H9 (cell line): ENCODE data around the gene KIF16B. TPM values are rescaled to one million over a fixed set of nuclear protein-coding genes. Genes with fewer than 3 reads are reported as not detected.

ENCODE experiments used
- DNase-seq: peaks from one replicate; pipeline ENCODE4 v3.0.0-alpha.2; 2017
- H2AFZ ChIP-seq: one replicate; pipeline ENCODE4 v1.6.1; 2013; ENCODE audit warnings: mild to moderate bottlenecking, low read length, control low read depth, moderate library complexity
- H2AK5ac ChIP-seq: 2 replicates; pipeline ENCODE4 v1.6.1; 2013; ENCODE audit warnings: low read length, control low read depth, mixed read lengths; ENCODE audit not compliant: insufficient read length
- H2BK120ac ChIP-seq: one replicate; pipeline ENCODE4 v1.6.1; 2013; ENCODE audit warnings: low read depth, mild to moderate bottlenecking, low read length, control low read depth, inconsistent platforms; ENCODE audit not compliant: poor library complexity, severe bottlenecking
- H2BK12ac ChIP-seq: 2 replicates; pipeline ENCODE4 v1.6.1; 2013; ENCODE audit warnings: low read length, control low read depth, mixed read lengths, low read depth; ENCODE audit not compliant: insufficient read length
- H2BK15ac ChIP-seq: 2 replicates; pipeline ENCODE4 v1.6.1; 2013; ENCODE audit warnings: low read depth, low read length, control low read depth
- H2BK20ac ChIP-seq: one replicate; pipeline ENCODE4 v1.6.1; 2013; ENCODE audit warnings: low read depth, mild to moderate bottlenecking, low read length, control low read depth, inconsistent platforms; ENCODE audit not compliant: poor library complexity, severe bottlenecking
- H2BK5ac ChIP-seq: 2 replicates; pipeline ENCODE4 v1.6.1; 2013; ENCODE audit warnings: low read length, control low read depth, mixed read lengths; ENCODE audit not compliant: insufficient read length
- H3K14ac ChIP-seq: 2 replicates; pipeline ENCODE4 v1.6.1; 2013; ENCODE audit warnings: low read length, control low read depth; ENCODE audit not compliant: insufficient read depth
- H3K18ac ChIP-seq: 2 replicates; pipeline ENCODE4 v1.6.1; 2013; ENCODE audit warnings: low read depth, mild to moderate bottlenecking, mixed read lengths, low read length, control low read depth; ENCODE audit not compliant: insufficient read length
- H3K23ac ChIP-seq: 2 replicates; pipeline ENCODE4 v1.6.1; 2013; ENCODE audit warnings: low read length, control low read depth, mixed read lengths, low read depth; ENCODE audit not compliant: insufficient read length
- H3K23me2 ChIP-seq: 2 replicates; pipeline ENCODE4 v1.6.1; 2013; ENCODE audit warnings: low read depth, mild to moderate bottlenecking, mixed read lengths, low read length, control low read depth; ENCODE audit not compliant: insufficient read length, poor library complexity, severe bottlenecking
- H3K27ac ChIP-seq: 2 replicates; pipeline ENCODE4 v1.5.1; 2013; ENCODE audit warnings: low read length, control low read depth, mixed read lengths, low read depth; ENCODE audit not compliant: insufficient read length
- H3K27me3 ChIP-seq: 2 replicates; pipeline ENCODE4 v1.6.1; 2013; ENCODE audit warnings: low read length, control low read depth, inconsistent platforms; ENCODE audit not compliant: insufficient read depth
- H3K4ac ChIP-seq: 2 replicates; pipeline ENCODE4 v1.6.1; 2013; ENCODE audit warnings: low read depth, mild to moderate bottlenecking, control low read depth, inconsistent platforms, low read length, moderate library complexity
- H3K4me1 ChIP-seq: 2 replicates; pipeline ENCODE4 v1.6.1; 2013; ENCODE audit warnings: low read length, control low read depth, inconsistent platforms; ENCODE audit not compliant: insufficient read depth
- H3K4me2 ChIP-seq: 2 replicates; pipeline ENCODE4 v1.6.1; 2013; ENCODE audit warnings: low read length, control low read depth, mixed read lengths; ENCODE audit not compliant: insufficient read length, insufficient read depth
- H3K56ac ChIP-seq: 2 replicates; pipeline ENCODE4 v1.6.1; 2013; ENCODE audit warnings: low read depth, mild to moderate bottlenecking, mixed read lengths, low read length, control low read depth; ENCODE audit not compliant: insufficient read length
- H3K79me1 ChIP-seq: 2 replicates; pipeline ENCODE4 v1.6.1; 2013; ENCODE audit warnings: low read depth, mild to moderate bottlenecking, moderate library complexity, low read length, control low read depth, inconsistent platforms; ENCODE audit not compliant: insufficient read depth, poor library complexity, severe bottlenecking
- H3K79me2 ChIP-seq: 2 replicates; pipeline ENCODE4 v1.6.1; 2013; ENCODE audit warnings: low read length, control low read depth, inconsistent platforms; ENCODE audit not compliant: insufficient read depth
- H3K9ac ChIP-seq: 2 replicates; pipeline ENCODE4 v1.6.1; 2013; ENCODE audit warnings: low read length, control low read depth, mixed read lengths; ENCODE audit not compliant: insufficient read length; ENCODE audit errors: extremely low read depth
- H3K9me3 ChIP-seq: one replicate; pipeline ENCODE4 v1.6.1; 2013; ENCODE audit warnings: low read depth, low read length, inconsistent platforms; ENCODE audit not compliant: control insufficient read depth
- H3T11ph ChIP-seq: one replicate; pipeline ENCODE4 v1.6.1; 2013; ENCODE audit warnings: mild to moderate bottlenecking, low read length, control low read depth, inconsistent platforms
- H4K20me1 ChIP-seq: one replicate; pipeline ENCODE4 v1.6.1; 2013; ENCODE audit not compliant: control insufficient read depth, insufficient read length, insufficient read depth
- H4K5ac ChIP-seq: 2 replicates; pipeline ENCODE4 v1.6.1; 2013; ENCODE audit warnings: low read depth, mild to moderate bottlenecking, mixed read lengths, low read length, control low read depth; ENCODE audit not compliant: insufficient read length
- H4K8ac ChIP-seq: replicated peaks from 2 replicates; pipeline ENCODE4 v1.6.1; 2013; ENCODE audit warnings: low read length, control low read depth, mixed read lengths, low read depth; ENCODE audit not compliant: insufficient read length
- H4K91ac ChIP-seq: 2 replicates; pipeline ENCODE4 v1.6.1; 2013; ENCODE audit warnings: low read depth, mild to moderate bottlenecking, moderate library complexity, mixed read lengths, low read length, control low read depth; ENCODE audit not compliant: insufficient read length
- H3K27ac Mint-ChIP-seq, 3 experiments: 2 replicates in 2 of 3; 3 replicates in 1 of 3; pipeline ENCODE4 v1.8.0; 2020 to 2021; ENCODE audit warnings: mixed read lengths in 3 of 3, mild to moderate bottlenecking in 1 of 3, moderate library complexity in 1 of 3
- H3K27me3 Mint-ChIP-seq: 2 replicates; pipeline ENCODE4 v1.8.0; 2021; ENCODE audit warnings: low read depth, mild to moderate bottlenecking, moderate library complexity, mixed read lengths
- H3K36me3 Mint-ChIP-seq, 3 experiments: 2 replicates in 2 of 3; 3 replicates in 1 of 3; pipeline ENCODE4 v1.8.0; 2020 to 2021; ENCODE audit warnings: low read depth in 3 of 3, mixed read lengths in 3 of 3; ENCODE audit not compliant: insufficient read depth in 1 of 3
- H3K4me1 Mint-ChIP-seq, 2 experiments: 2 replicates each; pipeline ENCODE4 v1.8.0; 2020; ENCODE audit warnings: mixed read lengths in 2 of 2
- H3K4me3 Mint-ChIP-seq, 2 experiments: 2 replicates in 1 of 2; 3 replicates in 1 of 2; pipeline ENCODE4 v1.8.0; 2020 to 2021; ENCODE audit warnings: mild to moderate bottlenecking in 2 of 2, mixed read lengths in 2 of 2, moderate library complexity in 1 of 2
- H3K9me3 Mint-ChIP-seq, 2 experiments: 2 replicates in 1 of 2; 3 replicates in 1 of 2; pipeline ENCODE4 v1.8.0; 2020; ENCODE audit warnings: mild to moderate bottlenecking in 2 of 2, mixed read lengths in 2 of 2, moderate library complexity in 1 of 2
- CTCF ChIP-seq: fragments of 200-600 bp; sonication (generic); conservative IDR thresholded peaks from 3 replicates; pipeline ENCODE4 v1.8.0; 2021; ENCODE audit warnings: antibody characterized with exemption, mild to moderate bottlenecking
- WGBS: extraction: QIAGEN DNeasy Blood & Tissue Kit; methylation state at CpG from one replicate; pipeline ENCODE4 v1.1.7; 2013; ENCODE audit warnings: missing lambda C conversion rate, low lambda C conversion rate, mixed read lengths; ENCODE audit not compliant: insufficient read length; ENCODE audit errors: extremely low coverage; 5-methylcytosine and 5-hydroxymethylcytosine counted together
- total RNA-seq: library from RNA; stranded (reverse); gene quantifications from 2 replicates; pipeline ENCODE4 v1.2.1, GENCODE V29; 2021

Gene KIF16B
- total RNA-seq, 1 experiment from 2014 or later = 7.4 TPM

GRCh38 chr20:16459019-16459700 lies 114.1 kb downstream of the KIF16B start:
- Histone ChIP-seq H3K4ac (no peak overlapping the region), H3K4me1 (no peaks in the 10 kb centered on the region; the same call in 1 of the 2 replicates), H2AFZ (no peak overlapping the region), H2BK12ac (no peak overlapping the region), H3K23me2 (no peaks in the 10 kb centered on the region), H3K56ac (no peak overlapping the region), H2BK15ac (no peak overlapping the region), H4K91ac (no peak overlapping the region), H3K9me3 (no peaks in the 10 kb centered on the region), H3K18ac (no peak overlapping the region), H3K27ac (no peak overlapping the region), H3T11ph (no peak overlapping the region), H2BK20ac (no peak overlapping the region), H2BK120ac (no peak overlapping the region), H3K4me2 (no peak overlapping the region), H3K14ac (no peak overlapping the region), H4K5ac (no peak overlapping the region), H3K9ac (no peak overlapping the region), H4K8ac (no peak overlapping the region), H3K27me3 (no peaks in the 10 kb centered on the region), H2BK5ac (no peak overlapping the region), H3K23ac (no peak overlapping the region), H3K79me1 (no peaks in the 10 kb centered on the region), H2AK5ac (no peak overlapping the region), H4K20me1 (no peaks in the 10 kb centered on the region), H3K79me2 (no peaks in the 10 kb centered on the region)
- no peak for DNase-seq
- H3K4me3 Mint-ChIP-seq = no peak overlapping the region
- peaks cover 8 to 12% (median 11%) of the 10 kb centered on the region in 3 experiments for H3K36me3 Mint-ChIP-seq
- TF ChIP-seq CTCF = no peak
- no CpG with 5 or more reads among the region's 1 CpG for WGBS
- no peak overlapping the region for H3K27ac Mint-ChIP-seq
- H3K9me3 Mint-ChIP-seq = peaks cover 5 to 11% of the 10 kb centered on the region in 2 experiments
- no peaks in the 10 kb centered on the region for H3K27me3 Mint-ChIP-seq
- peaks cover 4 to 6% of the 10 kb centered on the region in 2 experiments; a peak in 3 of 4 replicates for H3K4me1 Mint-ChIP-seq
